ENCODE data around the gene DHRS12. TPM values are rescaled to one million over a fixed set of nuclear protein-coding genes. Genes with fewer than 3 reads are reported as not detected.

DHRS12 gene
- polyA plus RNA-seq, 1 experiment = 5.6 TPM

- no peak for DNase-seq (ENCODE audit: low read depth)
- ChIA-PET POLR2A (no interaction called here), CTCF (interaction anchor here (0.6 to 2.3 kb wide), 5 partner anchors 8 to 317 kb away, joined by 3 to 10 read pairs (median 5); no protein-coding TSS in a partner anchor)
- no peak for TF ChIP-seq CTCF (IDR thresholded peaks at IDR 0.05; ENCODE audit: insufficient read depth, low read depth, low read length)
- Histone ChIP-seq H3K36me3 (ENCODE audit: control insufficient read depth, insufficient read depth, low read length) (no peaks in the 10 kb centered on the region), H3K27me3 (ENCODE audit: control insufficient read depth, insufficient read depth, low read length) (peaks cover 3% of the 10 kb centered on the region), H3K4me3 (ENCODE audit: low read depth, low read length) (no peak overlapping the region)
These were observed 41.8 kb upstream of the DHRS12 start for GRCh38 chr13:51845574-51846318.

GRCh38 chr13:51844862-51845573, 41.1 kb upstream of the DHRS12 start, which contains the start of gene TMEM272:
TMEM272 (minus strand) TSS chr13:51845177; CDS start chr13:51838530, 6,647 bp downstream.
- Histone ChIP-seq H3K4me3 (ENCODE audit: low read depth, low read length) (no peak within 1 kb of the TSS), H3K36me3 (ENCODE audit: control insufficient read depth, insufficient read depth, low read length) (no peaks in the 10 kb centered on the region), H3K27me3 (ENCODE audit: control insufficient read depth, insufficient read depth, low read length) (peaks cover 3% of the 10 kb centered on the region)
- ChIA-PET POLR2A (no interaction called here), CTCF (interaction anchor here (0.6 to 2.3 kb wide), 6 partner anchors 9 to 318 kb away, joined by 3 to 10 read pairs (median 4); no protein-coding TSS in a partner anchor)
- no peak for DNase-seq (ENCODE audit: low read depth)
- TF ChIP-seq CTCF (IDR thresholded peaks at IDR 0.05; ENCODE audit: insufficient read depth, low read depth, low read length) = peak; percentile 91

- ChIA-PET CTCF (interaction anchor here (0.8 kb wide), 1 partner anchor 10 kb away, joined by 3 read pairs; no protein-coding TSS in a partner anchor), POLR2A (no interaction called here)
- no peak overlapping the region for H3K4me3 ChIP-seq (ENCODE audit: low read depth, low read length)
- H3K36me3 ChIP-seq (ENCODE audit: control insufficient read depth, insufficient read depth, low read length) = no peaks in the 10 kb centered on the region
- DNase-seq (ENCODE audit: low read depth) = no peak
- H3K27me3 ChIP-seq (ENCODE audit: control insufficient read depth, insufficient read depth, low read length) = peaks cover 5% of the 10 kb centered on the region
- no peak for TF ChIP-seq CTCF (IDR thresholded peaks at IDR 0.05; ENCODE audit: insufficient read depth, low read depth, low read length)
These were observed 39.6 kb upstream of the DHRS12 start for GRCh38 chr13:51843529-51843928.

GRCh38 chr13:51841732-51842131, 37.8 kb upstream of the DHRS12 start:
- ChIA-PET POLR2A (no interaction called here), CTCF (no interaction called here)
- Histone ChIP-seq H3K36me3 (ENCODE audit: control insufficient read depth, insufficient read depth, low read length) (no peaks in the 10 kb centered on the region), H3K4me3 (ENCODE audit: low read depth, low read length) (no peak overlapping the region), H3K27me3 (ENCODE audit: control insufficient read depth, insufficient read depth, low read length) (peaks cover 8% of the 10 kb centered on the region)
- no peak for TF ChIP-seq CTCF (IDR thresholded peaks at IDR 0.05; ENCODE audit: insufficient read depth, low read depth, low read length)
- no peak for DNase-seq (ENCODE audit: low read depth)

GRCh38 chr13:51840917-51841316, 37.0 kb upstream of the DHRS12 start:
- Histone ChIP-seq H3K27me3 (ENCODE audit: control insufficient read depth, insufficient read depth, low read length) (peaks cover 11% of the 10 kb centered on the region), H3K4me3 (ENCODE audit: low read depth, low read length) (no peak overlapping the region), H3K36me3 (ENCODE audit: control insufficient read depth, insufficient read depth, low read length) (no peaks in the 10 kb centered on the region)
- no peak for TF ChIP-seq CTCF (IDR thresholded peaks at IDR 0.05; ENCODE audit: insufficient read depth, low read depth, low read length)
- CTCF ChIA-PET = interaction anchor here (0.7 kb wide), 1 partner anchor 9 kb away, joined by 3 read pairs; no protein-coding TSS in a partner anchor
- no peak for DNase-seq (ENCODE audit: low read depth)
- POLR2A ChIA-PET = no interaction called here

Data from BJ (cell line).